GM12875 (cell line): ENCODE measurements around the gene TMEM41A.
"Not testable (repeated sequence)": the region's sequence is repeated elsewhere in the genome, so short reads cannot be mapped to it uniquely, and the experiment has no call there.

Experiments used
- H3K4me3 ChIP-seq: one replicate; pipeline ENCODE4 v1.5.1; 2011; ENCODE audit warnings: low read depth, low read length, control low read depth
- TF ChIP-seq, protein P1 (sequence below): IDR thresholded peaks from 2 replicates; pipeline ENCODE4 v1.5.1; 2011; ENCODE audit warnings: low read depth, mild to moderate bottlenecking, control low read depth, inconsistent platforms, low read length, moderate library complexity, borderline replicate concordance; ENCODE audit not compliant: insufficient read depth

Gene TMEM41A

DNA sequence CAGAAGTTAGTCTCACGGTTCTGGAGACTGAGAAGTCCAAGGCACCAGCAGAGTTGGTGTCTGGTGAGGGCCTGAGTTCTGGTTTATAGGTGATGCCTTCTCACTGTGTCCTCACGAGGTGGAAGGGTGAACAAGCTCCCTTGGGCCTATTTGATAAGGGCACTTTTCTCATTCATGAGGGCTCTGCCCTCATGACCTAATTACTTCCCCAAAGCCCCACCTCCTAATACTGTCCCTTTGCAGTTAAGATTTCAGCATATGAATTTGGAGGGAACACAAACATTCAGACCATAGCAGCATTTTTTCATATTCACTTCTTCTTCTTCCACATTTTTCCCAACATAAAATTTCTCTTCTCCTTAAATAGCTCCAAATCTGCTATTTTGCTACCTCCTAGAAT, 41.5 kb downstream of the TMEM41A start:
- H3K4me3 ChIP-seq = no peak overlapping the region
- TF ChIP-seq, protein P1, sequence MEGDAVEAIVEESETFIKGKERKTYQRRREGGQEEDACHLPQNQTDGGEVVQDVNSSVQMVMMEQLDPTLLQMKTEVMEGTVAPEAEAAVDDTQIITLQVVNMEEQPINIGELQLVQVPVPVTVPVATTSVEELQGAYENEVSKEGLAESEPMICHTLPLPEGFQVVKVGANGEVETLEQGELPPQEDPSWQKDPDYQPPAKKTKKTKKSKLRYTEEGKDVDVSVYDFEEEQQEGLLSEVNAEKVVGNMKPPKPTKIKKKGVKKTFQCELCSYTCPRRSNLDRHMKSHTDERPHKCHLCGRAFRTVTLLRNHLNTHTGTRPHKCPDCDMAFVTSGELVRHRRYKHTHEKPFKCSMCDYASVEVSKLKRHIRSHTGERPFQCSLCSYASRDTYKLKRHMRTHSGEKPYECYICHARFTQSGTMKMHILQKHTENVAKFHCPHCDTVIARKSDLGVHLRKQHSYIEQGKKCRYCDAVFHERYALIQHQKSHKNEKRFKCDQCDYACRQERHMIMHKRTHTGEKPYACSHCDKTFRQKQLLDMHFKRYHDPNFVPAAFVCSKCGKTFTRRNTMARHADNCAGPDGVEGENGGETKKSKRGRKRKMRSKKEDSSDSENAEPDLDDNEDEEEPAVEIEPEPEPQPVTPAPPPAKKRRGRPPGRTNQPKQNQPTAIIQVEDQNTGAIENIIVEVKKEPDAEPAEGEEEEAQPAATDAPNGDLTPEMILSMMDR = no peak

DNA sequence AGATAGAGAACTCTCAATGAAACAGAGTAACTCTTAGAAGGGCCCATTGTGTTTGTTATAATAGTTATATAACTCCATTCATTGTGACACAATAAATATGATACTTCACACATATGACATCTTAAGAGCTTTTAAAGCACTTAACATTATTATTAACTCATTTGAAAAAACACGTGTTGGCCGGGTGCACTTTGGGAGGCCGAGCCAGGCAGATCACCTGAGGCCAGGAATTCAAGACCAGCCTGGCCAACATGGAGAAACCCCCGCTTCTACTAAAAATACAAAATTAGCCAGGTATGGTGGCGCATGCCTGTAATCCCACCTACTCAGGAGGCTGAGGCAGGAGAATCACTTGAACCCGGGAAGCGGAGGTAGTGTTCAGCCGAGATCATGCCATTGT, 47.4 kb downstream of the TMEM41A start:
- not testable (repeated sequence) for H3K4me3 ChIP-seq

GRCh38 chr3:185448107-185448506, 50.7 kb downstream of the TMEM41A start:
- TF ChIP-seq, protein P1 = no peak
- H3K4me3 ChIP-seq = no peak overlapping the region

- TF ChIP-seq, protein P1 = no peak
- no peak overlapping the region for H3K4me3 ChIP-seq
Observed at GRCh38 chr3:185444329-185444728, 54.5 kb downstream of the TMEM41A start.

- H3K4me3 ChIP-seq = no peak overlapping the region
- TF ChIP-seq, protein P1 = no peak
Observed at GRCh38 chr3:185442031-185442430, 56.8 kb downstream of the TMEM41A start.

DNA sequence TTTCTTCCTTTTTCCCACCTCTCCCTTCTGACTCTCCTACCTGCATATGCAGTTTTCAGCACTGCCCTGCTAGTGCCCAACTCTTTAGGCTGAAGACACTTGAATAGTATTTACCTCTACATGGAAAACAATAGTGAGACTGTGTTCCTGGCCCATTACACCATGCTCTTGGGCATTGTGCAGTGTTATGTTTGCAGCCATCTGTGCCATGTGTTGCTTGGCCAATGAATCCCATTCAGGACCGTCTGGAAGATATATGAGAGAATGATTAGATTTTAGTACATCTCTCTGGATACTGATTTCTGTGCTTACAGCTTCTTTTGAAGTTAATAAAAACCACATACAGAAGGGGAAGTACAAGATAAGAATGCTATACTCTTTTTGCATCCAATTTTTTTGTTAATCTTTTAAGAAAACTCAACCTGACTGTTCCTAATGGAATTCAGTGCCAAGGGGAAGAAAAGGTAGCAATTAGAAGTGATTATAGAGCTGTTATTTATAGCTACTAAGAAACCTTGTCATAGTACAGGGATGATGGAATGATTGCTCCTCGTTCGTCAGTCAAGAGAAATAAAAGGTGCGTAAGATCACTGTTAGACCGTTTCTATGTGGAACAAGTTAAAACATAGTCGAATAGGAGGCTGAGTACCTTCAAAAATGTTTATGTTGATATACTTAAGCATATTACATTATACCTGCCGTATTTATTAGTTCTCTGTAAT, 58.9 kb downstream of the TMEM41A start:
- TF ChIP-seq, protein P1 = no peak
- H3K4me3 ChIP-seq = no peak overlapping the region
